Activated CD8-positive, alpha-beta memory T cell treated with anti-CD3 and anti-CD28 coated beads, Interleukin-2, amount 50 U/mL, for 1 hour (primary cell): ENCODE data around the gene FALEC.

ENCODE experiments used
- DNase-seq: peaks from one replicate; pipeline ENCODE4 v3.0.0-alpha.2; 2020; ENCODE audit errors: extremely low read depth

The FALEC gene

GRCh38 chr1:150511985-150512660 lies 3.4 kb upstream of the FALEC start:
- DNase-seq: no peak

- DNase-seq: no peak
Observed at GRCh38 chr1:150512846-150513245, 2.7 kb upstream of the FALEC start.

GRCh38 chr1:150513351-150513791 lies 2.2 kb upstream of the FALEC start:
- no peak for DNase-seq

DNA sequence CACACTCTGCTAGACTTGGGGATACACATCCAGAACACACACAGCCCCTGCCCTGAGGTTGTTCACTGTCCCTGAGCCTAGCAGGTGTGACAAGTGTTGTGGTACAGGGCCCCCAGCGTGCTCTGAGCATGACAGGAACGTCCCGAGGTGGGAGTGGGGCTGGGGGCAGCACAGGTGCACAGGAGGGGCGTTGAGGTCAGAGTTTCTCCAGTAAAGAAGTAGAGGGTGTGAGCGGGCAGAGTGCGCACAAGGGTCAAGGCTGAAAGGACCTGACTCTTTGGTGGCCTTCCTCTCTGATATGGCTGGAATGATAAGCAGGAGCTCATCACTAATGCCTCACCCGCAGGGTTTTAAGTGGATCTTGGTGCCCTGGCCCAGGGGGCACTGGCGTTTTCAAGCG lies 1.3 kb upstream of the FALEC start:
- DNase-seq: no peak

DNA sequence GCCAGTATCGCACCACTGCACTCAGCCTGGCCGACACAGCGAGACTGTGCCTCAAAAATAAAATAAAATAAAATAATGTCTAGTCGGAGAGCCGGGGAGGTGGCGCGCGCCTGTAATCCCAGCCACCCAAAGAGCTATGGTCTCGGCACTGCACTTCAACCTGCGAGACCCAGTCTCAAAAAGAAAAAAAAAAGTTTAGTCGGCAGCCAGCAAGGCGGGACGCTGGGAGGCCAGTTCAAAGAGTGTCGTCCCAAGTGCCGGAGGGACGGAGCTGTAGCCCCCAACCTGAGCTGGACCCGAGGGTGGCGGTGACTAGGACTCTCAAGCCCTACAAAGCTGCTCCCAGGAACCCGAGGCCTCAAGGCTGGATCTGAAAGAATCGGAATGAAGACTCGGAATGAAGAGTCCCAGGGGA lies 632 bp upstream of the FALEC start:
- no peak for DNase-seq

- no peak for DNase-seq
Observed at GRCh38 chr1:150516050-150516591, 569 bp downstream of the FALEC start.

GRCh38 chr1:150516616-150517015 lies 1.1 kb downstream of the FALEC start:
- DNase-seq: no peak

DNA sequence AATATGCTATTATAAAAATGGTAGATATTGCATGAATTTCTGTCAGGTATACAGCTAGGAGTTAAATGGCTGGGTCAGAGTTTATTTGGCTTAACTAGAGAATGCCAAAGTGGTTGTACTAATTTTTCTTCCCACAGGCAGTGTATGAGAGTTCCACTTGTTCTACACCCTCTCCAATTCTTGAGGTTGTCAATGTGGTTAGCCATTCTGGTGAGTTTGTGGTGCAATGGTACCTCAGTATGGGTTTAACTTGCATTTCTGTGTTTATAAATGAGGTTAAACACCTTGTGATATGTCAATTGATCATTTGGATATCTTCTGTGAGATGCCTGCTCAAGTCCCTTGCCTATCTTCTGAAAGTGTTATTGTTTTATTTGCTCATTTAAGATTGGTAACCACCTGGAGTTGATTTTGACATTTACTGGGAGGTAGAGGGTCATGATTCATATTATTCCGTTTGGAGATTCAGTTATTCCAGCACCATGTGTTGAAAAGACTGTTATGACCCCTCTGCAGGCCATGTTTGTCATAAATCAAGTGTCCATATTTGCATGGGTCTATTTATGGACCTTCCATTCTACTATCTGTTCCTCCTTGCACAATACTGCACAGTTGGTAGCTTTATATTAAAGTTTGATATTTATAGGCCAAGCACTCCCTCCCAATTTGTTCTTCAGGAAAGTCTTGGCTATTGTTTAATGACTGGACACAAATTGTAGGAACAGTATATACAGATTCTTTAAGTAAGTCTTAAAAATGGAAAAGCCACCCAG lies 5.8 kb downstream of the FALEC start:
- DNase-seq: no peak

GRCh38 chr1:150525348-150525747 lies 9.8 kb downstream of the FALEC start:
- DNase-seq: no peak

GRCh38 chr1:150528196-150528595 lies 12.6 kb downstream of the FALEC start:
- no peak for DNase-seq

- DNase-seq: no peak
Observed at GRCh38 chr1:150529017-150529416, 13.5 kb downstream of the FALEC start.

- DNase-seq: no peak
Observed at GRCh38 chr1:150530491-150531159, 15.1 kb downstream of the FALEC start.

GRCh38 chr1:150532860-150533259 lies 17.3 kb downstream of the FALEC start:
- no peak for DNase-seq

DNA sequence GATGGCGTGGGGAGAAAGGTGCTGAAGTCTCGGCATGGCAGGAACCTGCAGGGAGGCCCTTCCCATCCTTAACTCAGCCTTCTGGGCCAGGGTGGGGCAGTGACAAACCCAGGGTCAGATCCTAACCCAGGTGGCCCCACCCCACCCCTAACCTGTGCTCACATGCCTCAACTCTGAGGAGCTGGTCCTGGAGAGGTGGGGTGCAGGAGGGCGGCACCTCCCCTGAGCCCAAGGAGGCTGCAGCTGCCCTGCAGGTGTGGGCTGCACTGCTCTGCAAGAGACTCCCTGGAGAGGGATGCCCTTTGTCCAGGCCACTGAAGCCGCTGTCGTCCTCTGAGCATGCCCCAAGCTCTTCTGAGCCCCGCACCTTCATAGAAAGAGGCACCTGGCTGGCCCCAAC lies 18.4 kb downstream of the FALEC start:
- no peak for DNase-seq

GRCh38 chr1:150535511-150536287 lies 20.1 kb downstream of the FALEC start:
- DNase-seq: no peak

- no peak for DNase-seq
Observed at GRCh38 chr1:150536836-150537731, 21.5 kb downstream of the FALEC start.

DNA sequence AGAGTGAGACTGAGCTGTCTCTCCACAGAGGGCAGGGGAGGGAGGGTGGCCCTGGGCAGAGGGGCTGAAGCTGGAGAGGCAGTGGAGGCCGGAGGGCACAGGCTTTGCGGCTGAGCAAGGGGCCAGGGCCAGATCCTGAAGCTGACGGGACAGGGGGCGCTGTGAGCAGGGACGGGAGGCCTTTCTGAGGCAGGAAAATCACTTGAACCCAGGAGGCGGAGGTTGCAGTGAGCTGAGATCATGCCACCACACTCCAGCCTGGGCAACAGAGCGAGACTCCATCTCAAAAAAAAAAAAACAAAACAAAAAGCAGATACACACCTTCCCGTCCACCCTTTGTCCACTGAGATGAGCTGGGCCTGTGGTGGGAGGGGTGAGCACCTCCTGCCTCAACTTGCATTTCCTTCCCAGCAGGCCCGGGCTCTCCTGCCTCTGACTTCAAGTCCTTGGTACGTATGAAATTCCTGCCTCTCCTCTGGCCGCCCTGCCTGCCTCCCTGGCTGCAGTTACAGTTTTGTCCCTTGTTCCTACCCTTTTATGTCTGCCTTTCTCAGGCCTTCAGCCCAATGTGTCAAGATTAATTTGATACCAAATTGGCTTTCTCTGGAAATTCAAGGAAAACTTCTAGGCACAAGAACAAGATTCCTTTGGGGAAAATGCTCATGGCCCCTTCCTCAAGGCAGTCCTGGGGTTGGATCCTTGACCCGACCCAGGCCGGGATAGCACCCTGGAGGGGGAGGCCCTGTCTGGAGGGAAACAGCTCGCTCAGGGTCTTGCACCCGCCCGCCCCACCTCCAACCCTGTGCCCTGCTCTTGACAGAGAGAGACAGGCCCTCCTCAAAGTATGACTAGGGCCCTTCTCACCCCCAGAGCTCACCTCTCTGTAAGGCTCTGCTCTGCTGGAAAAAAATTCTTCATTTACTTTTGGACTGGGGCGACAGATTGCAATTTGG lies 22.5 kb downstream of the FALEC start:
- DNase-seq: no peak

DNA sequence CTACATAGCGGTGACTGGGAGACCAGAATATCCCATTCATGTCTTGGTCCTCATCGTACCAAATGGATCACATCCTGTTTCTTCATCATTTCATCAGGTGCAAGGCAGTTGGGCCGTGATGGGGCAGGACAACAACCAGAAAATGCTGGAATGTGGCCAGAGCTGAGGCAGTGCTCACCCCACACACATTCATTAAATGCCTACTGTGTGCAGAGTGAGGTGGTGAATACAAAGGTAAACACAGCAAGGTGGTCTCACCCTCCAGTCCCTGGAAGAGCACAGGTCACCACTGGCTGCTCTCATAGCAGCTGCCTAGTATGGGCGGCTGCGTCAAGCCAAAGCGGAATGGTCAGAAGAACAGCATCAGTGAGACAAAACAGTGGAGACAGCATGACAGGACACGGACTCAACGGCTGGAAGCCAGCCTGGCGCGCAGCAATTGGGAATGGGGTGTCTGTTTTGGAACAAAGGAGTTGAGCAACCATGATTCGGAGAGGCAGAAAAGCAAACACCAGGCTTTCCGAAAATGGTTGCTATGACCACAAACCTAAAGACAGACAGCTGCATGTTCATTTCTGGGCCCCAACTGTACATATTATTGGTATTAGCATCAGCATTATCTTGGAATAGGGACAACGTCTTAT lies 28.1 kb downstream of the FALEC start:
- DNase-seq: no peak

- no peak for DNase-seq
Observed at GRCh38 chr1:150544204-150544603, 28.7 kb downstream of the FALEC start.
